NCI-H82 treated with DMSO at 0.1 percent for 48 hours (cell line): ENCODE measurements around the gene THSD4.

Experiments used
- DNase-seq: peaks from one replicate; lab custom pipeline; 2025; ENCODE audit not compliant: unreplicated experiment; lab: John Stamatoyannopoulos, UW

THSD4 gene

DNA sequence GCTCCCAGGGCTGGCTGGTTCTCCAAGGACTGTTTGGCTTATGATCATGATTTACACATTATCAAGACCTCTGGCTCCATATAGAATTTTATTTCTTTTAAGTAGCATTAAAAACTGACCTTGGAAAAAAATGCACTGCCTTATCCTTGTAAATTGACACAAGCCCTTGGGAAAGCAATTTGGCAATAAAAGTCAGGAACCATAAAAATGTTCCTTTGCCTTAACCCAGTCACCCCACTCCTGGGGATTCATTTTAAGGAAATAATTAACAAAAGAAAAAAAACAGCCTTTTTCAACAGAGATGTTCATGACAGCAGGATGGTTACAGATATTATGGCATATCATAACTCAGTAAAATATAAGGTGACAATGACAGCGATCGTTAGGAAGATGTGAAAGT, 643.4 kb downstream of the THSD4 start:
- DNase-seq: no peak

GRCh38 chr15:71760852-71761251, 645.6 kb downstream of the THSD4 start:
- no peak for DNase-seq

GRCh38 chr15:71761649-71762048, 646.4 kb downstream of the THSD4 start:
- DNase-seq: no peak

- DNase-seq: no peak
Observed at GRCh38 chr15:71768184-71768583, 652.9 kb downstream of the THSD4 start.

GRCh38 chr15:71773206-71773859, 658.1 kb downstream of the THSD4 start:
- no peak for DNase-seq

DNA sequence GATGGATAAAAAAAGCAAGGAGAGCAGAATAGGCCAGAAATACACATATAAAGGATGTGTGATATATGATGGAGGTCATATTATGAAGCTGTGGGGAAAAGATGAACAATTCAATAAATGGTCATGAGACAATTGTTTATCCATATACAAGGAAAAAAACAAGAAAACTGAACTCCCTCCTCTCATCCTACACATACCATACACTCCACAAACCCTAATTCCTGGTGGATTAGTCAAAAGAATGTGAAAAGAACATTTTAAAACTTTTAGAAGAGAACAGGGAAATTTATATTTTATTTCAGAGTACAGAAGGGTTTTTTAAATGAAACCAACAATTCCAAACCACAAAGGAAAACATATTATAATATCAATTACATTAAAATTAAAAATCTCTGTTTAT, 660.6 kb downstream of the THSD4 start:
- no peak for DNase-seq

- DNase-seq: no peak
Observed at GRCh38 chr15:71776304-71776703, 661.0 kb downstream of the THSD4 start.

DNA sequence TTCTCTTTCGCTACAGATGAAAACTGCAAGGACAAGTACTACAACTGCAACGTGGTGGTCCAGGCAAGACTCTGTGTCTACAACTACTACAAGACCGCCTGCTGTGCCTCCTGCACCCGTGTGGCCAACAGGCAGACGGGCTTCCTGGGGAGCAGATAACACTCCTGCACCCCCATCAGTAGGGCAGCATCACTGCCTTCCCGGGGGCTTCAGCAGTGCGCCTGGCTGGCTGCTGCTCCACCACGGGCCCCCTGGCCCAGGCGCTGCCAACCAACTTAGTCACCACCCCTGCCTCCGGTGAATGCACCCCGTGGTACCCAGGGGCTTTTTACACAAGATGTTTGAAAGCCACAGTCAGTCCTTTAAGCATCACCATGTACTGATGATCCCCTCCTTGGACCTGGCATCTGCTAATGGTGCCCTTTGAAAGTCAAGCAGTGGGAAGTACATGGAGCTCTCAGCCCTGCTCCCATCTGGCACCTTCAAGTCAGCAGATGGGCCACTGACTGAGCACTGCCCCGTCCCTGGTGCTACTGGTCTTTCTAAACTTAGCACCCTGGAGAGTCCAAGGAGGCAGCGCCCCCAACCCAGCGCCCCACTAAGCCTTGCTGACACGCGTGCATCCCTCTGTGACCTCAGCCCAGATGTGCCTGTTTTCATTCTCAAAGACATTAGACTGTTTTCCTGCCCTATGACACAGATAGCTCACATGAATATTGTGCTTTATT, 662.1 kb downstream of the THSD4 start:
- no peak for DNase-seq

DNA sequence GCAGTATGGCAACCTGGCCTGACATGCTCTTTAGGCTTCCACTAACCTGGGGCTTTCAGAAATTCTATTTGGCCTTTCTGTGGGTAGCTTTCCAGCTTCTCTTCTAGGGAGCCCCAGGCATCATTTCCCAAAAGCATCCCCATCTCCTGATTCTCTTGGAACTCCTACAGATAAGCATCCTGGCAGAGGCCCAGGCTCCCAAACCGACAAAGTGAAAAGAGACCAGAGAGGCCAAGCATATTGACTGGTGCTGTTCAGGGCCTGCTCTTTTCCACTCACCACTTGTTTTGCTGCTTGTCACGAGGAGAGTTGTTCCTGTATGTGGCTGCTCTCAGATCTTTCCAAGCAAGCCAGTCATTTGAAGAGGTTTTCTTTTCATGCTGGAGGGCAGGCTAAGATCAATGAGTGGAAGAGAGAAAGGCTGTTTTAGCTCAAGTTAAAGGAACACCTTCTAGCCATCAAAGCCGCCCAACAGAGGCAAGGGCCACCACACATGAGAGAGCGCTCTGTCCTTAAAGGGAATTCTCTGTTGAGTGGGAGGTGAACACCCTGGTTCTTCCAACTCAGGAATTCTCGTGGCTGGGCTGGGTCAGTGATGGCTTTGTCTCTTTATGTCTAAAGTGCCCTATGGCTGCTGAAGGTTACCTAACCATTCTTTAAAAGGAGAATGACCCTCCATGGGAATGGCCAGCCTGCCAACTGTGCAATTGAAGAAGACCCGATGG, 664.0 kb downstream of the THSD4 start:
- no peak for DNase-seq

DNA sequence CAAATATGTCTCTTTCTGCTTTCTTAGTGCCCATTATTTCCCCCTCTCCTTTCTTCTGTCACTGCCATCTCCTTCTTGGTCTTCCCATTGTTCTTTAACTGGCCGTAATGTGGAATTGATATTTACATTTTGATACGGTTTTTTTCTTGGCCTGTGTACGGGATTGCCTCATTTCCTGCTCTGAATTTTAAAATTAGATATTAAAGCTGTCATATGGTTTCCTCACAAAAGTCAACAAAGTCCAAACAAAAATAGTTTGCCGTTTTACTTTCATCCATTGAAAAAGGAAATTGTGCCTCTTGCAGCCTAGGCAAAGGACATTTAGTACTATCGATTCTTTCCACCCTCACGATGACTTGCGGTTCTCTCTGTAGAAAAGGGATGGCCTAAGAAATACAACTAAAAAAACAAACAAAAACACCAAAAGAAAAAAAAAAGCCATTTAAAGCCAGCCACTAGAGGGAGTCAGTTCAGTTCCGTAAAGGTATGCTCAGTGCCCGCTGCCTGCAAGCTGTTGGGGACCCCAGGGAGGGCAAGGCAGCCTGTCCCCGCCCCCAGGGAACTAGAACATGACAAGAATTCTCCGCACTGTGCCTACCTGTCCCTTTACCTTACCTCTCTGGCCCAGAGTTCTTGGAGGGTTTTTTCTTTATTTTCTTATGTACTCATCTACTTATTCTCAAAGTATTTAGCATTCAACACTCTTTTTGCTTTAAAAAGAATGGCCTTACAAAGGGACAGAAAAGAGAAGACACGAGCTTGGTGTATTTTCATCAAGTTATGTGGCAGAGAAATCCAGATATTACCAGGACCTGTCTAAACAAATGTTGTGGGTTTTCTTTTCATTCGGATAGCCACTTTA, 665.1 kb downstream of the THSD4 start:
- peak; percentile 33 for DNase-seq

DNA sequence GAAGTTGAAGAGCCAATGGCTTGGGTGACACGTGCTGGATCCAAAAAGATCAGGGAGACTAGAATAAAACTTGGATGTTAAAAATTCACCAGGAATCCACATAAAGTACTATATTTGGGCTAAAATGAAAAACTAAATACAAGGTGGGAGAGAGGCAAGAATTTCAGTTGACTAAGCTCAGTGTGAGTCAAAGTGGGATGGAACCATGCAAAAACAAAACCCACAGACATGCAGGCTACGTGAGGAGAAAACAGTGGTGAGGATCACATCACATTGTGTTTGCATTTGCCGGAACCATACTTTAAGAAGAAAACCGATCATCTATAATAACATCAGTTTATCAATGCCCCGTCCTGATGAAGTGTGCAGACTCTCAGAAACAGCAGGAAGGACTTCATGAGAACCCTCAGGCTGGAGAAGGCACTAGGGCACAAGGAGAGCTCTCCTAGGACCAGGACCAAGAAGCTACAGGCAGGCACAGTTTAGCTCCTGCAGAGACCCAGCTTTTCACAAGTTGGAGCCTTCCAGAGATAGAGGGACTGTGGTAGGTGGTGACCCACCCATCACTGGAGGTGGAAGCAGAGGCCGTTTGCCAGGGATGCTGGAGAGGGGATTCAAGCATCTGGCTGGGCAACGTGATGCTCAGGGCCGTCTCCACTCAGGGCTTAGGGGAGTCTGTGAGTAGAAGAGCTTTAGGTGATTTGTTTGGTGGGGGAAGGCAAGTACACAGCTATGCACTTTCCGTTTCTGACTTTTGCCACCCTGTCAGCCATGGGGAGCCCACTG, 666.1 kb downstream of the THSD4 start:
- no peak for DNase-seq

DNA sequence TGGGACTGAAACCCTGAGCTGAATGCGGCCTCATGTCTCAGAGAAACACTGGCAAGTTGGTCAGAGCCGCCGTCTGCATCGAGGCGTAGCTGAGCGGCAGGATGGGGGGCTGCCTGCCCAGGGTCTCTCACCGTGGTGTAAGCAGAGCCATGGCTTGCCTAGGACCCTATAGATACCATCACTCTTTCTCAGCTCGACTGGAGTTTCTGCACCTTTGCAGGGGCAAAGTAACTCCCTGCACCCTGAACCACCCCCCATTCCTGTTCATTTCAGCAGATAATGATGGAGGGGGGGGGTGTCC, 666.6 kb downstream of the THSD4 start:
- DNase-seq: no peak

DNA sequence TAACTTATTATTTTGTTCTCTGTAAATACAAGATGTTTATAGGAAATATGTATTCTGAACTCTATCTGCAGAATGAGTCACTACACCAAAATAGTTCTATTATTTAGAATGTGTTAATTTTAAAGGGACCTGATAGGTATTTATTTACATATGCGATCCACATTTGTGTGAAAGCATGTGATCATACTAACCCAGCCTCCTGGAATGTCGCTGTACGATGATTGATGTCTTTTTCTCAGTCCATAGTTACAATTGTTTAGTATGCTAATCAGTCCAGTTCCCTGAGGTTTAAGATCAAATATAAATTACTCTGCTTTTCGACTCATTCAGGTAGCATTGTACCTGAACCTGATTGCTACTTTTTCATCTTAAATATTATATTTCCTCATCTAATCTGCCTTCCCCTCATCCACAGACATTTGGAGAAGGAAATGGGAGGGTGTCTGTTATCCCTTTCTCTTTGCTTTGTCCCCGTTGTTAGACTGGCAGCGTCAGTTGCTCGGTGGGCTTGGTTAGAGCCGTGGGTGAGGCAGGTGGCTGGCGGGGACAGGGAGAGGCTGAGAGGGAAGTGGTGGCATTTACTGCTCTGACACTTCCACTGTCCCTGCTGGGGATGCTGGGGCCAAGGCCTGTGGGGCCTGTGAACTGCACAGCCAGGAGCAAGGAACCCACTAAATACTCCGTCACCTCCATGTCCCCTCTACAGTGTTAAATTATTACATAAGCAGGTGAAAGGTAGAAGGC, 667.3 kb downstream of the THSD4 start:
- no peak for DNase-seq

DNA sequence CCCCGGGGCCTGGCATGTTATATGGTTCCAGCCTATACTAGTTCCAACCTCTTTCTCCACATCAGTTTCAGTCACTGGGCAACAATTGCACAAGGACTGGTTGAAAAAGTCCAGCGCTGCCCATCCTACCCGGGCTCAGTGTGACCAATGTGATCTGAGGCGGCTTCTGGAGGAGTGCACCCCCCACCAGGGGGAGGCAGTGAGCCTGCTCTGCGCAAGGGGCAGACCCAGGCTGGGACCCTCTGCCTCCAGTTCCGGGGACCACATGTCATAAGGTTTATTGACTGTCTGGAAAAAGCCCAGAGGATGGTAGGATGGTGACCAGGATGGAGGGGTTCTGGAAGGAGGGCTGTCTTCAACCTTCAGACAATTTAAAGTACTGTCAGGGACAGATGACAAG, 669.4 kb downstream of the THSD4 start:
- no peak for DNase-seq

GRCh38 chr15:71785996-71786395, 670.7 kb downstream of the THSD4 start:
- DNase-seq: no peak

DNA sequence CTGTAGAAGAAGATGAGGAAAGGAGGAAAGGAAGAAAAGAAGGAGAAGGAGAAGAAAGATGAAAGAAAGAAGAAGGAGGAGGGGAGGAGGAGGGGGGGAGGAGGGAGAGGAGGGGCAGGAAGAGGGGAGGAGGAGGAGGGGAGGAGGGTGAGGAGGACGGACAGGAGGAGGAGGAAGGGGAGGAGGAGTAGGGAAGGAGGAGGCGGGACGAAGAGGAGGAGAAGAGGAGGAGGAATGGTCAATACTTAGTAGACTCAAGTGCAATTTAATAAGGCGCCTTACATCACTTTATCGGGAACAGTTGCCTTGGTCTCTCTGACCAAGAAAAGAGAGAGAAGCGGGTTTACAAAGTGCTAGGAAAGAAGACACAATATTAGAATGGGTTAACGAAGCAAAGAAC, 671.4 kb downstream of the THSD4 start:
- DNase-seq: no peak

GRCh38 chr15:71788646-71789579, 673.6 kb downstream of the THSD4 start:
- DNase-seq: no peak

DNA sequence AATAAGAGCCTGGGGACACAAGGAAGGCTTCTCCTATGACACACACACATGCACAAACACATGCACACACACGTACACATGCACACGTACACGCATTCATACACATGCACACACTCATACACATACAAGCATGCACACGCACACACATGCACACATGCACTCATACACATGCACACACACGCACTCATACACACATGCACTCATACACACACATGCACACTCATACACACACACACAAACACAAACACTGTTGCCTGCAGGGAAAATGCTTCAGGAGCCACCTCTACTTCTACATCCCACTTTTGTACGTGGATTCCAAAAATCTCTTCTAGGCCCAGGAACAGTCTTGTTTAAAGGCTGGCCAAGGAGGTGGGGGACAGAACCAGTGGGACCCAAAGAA, 674.3 kb downstream of the THSD4 start:
- DNase-seq: no peak

- DNase-seq: no peak
Observed at GRCh38 chr15:71790081-71790480, 674.8 kb downstream of the THSD4 start.
